Measurements from ENCODE around the gene CHRNA1.

Gene CHRNA1

GRCh38 chr2:174781996-174782395 lies 17.7 kb upstream of the CHRNA1 start:
- no peak for TF ChIP-seq CTCF (IDR thresholded peaks at IDR 0.05; ENCODE audit: insufficient read depth, low read length, poor library complexity, severe bottlenecking)
- Histone ChIP-seq H3K27me3 (replicated peaks; ENCODE audit: control insufficient read depth, insufficient read depth, low read length) (peaks cover 1% of the 10 kb centered on the region; the same call in 1 of the 2 replicates), H3K36me3 (ENCODE audit: control insufficient read depth, insufficient read depth, low read length) (no peaks in the 10 kb centered on the region), H3K4me3 (replicated peaks; ENCODE audit: low read depth, low read length) (no peak overlapping the region)
- no peak for DNase-seq (ENCODE audit: extremely low read depth, insufficient read length)

GRCh38 chr2:174781298-174781697 lies 17.0 kb upstream of the CHRNA1 start:
- no peak overlapping the region for H3K4me3 ChIP-seq (replicated peaks; ENCODE audit: low read depth, low read length)
- TF ChIP-seq CTCF (IDR thresholded peaks at IDR 0.05; ENCODE audit: insufficient read depth, low read length, poor library complexity, severe bottlenecking), result no peak
- H3K36me3 ChIP-seq (ENCODE audit: control insufficient read depth, insufficient read depth, low read length), result no peaks in the 10 kb centered on the region
- DNase-seq (ENCODE audit: extremely low read depth, insufficient read length), result no peak
- H3K27me3 ChIP-seq (replicated peaks; ENCODE audit: control insufficient read depth, insufficient read depth, low read length), result peaks cover 1% of the 10 kb centered on the region; the same call in 1 of the 2 replicates

- no peak for TF ChIP-seq CTCF (IDR thresholded peaks at IDR 0.05; ENCODE audit: insufficient read depth, low read length, poor library complexity, severe bottlenecking)
- no peak for DNase-seq (ENCODE audit: extremely low read depth, insufficient read length)
- Histone ChIP-seq H3K36me3 (ENCODE audit: control insufficient read depth, insufficient read depth, low read length) (no peaks in the 10 kb centered on the region), H3K4me3 (replicated peaks; ENCODE audit: low read depth, low read length) (no peak overlapping the region), H3K27me3 (replicated peaks; ENCODE audit: control insufficient read depth, insufficient read depth, low read length) (peaks cover 1% of the 10 kb centered on the region; the same call in 1 of the 2 replicates)
Observed at GRCh38 chr2:174780856-174781255, 16.6 kb upstream of the CHRNA1 start.

GRCh38 chr2:174780191-174780840 lies 16.0 kb upstream of the CHRNA1 start:
- peaks cover 1% of the 10 kb centered on the region; the same call in 1 of the 2 replicates for H3K27me3 ChIP-seq (replicated peaks; ENCODE audit: control insufficient read depth, insufficient read depth, low read length)
- TF ChIP-seq CTCF (IDR thresholded peaks at IDR 0.05; ENCODE audit: insufficient read depth, low read length, poor library complexity, severe bottlenecking), result no peak
- no peak overlapping the region for H3K4me3 ChIP-seq (replicated peaks; ENCODE audit: low read depth, low read length)
- no peak for DNase-seq (ENCODE audit: extremely low read depth, insufficient read length)
- no peaks in the 10 kb centered on the region for H3K36me3 ChIP-seq (ENCODE audit: control insufficient read depth, insufficient read depth, low read length)

- DNase-seq (ENCODE audit: extremely low read depth, insufficient read length), result no peak
Observed at GRCh38 chr2:174779361-174779928, 15.2 kb upstream of the CHRNA1 start.

More at GRCh38 chr2:174779361-174779928, 15.2 kb upstream of the CHRNA1 start:
- H3K27me3 ChIP-seq (replicated peaks; ENCODE audit: control insufficient read depth, insufficient read depth, low read length), result peaks cover 1% of the 10 kb centered on the region; the same call in 1 of the 2 replicates
- no peak overlapping the region for H3K4me3 ChIP-seq (replicated peaks; ENCODE audit: low read depth, low read length)
- no peaks in the 10 kb centered on the region for H3K36me3 ChIP-seq (ENCODE audit: control insufficient read depth, insufficient read depth, low read length)
- TF ChIP-seq CTCF (IDR thresholded peaks at IDR 0.05; ENCODE audit: insufficient read depth, low read length, poor library complexity, severe bottlenecking), result no peak

All from GM06990 (cell line).